ENCODE results near the gene MYO16. TPM values are rescaled to one million over a fixed set of nuclear protein-coding genes. Genes with fewer than 3 reads are reported as not detected.
A peak's percentile ranks its signal among the peaks of the same experiment; 100 is the strongest.

MYO16 gene
- total RNA-seq, 1 experiment from 2014 or later, result not detected

DNA sequence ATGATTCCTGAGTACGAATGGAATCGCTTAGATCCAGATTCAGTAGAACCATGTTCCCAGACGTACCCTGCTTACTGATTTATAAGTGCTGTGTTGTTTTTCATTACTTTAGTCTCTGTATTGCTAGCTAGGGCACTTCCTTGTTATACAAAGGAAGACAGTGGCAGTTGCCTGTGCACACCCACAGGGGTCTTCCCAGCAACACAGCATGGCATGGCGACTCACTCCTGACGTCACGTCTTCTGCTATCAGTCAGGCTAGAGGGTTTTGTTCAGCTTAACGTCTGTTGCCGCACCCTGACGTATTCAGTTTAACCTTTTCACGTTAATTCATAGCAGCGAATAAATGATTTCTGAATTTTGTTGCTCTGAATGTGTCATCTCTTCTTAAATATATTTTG is 295.1 kb downstream of the MYO16 start:
- H3K4ac ChIP-seq (ENCODE audit: low read depth, low read length), result no peak overlapping the region
- no peak overlapping the region for H4K5ac ChIP-seq (ENCODE audit: insufficient read length, low read depth, low read length)
- no CpG with 5 or more reads among the region's 11 CpGs for WGBS (ENCODE audit: extremely low coverage, insufficient read length, low lambda C conversion rate)
- no peaks in the 10 kb centered on the region for H3K23me2 ChIP-seq (ENCODE audit: insufficient read length, low read depth, low read length, poor library complexity, severe bottlenecking)
- TF ChIP-seq, protein P1, sequence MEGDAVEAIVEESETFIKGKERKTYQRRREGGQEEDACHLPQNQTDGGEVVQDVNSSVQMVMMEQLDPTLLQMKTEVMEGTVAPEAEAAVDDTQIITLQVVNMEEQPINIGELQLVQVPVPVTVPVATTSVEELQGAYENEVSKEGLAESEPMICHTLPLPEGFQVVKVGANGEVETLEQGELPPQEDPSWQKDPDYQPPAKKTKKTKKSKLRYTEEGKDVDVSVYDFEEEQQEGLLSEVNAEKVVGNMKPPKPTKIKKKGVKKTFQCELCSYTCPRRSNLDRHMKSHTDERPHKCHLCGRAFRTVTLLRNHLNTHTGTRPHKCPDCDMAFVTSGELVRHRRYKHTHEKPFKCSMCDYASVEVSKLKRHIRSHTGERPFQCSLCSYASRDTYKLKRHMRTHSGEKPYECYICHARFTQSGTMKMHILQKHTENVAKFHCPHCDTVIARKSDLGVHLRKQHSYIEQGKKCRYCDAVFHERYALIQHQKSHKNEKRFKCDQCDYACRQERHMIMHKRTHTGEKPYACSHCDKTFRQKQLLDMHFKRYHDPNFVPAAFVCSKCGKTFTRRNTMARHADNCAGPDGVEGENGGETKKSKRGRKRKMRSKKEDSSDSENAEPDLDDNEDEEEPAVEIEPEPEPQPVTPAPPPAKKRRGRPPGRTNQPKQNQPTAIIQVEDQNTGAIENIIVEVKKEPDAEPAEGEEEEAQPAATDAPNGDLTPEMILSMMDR (conservative IDR thresholded peaks at IDR 0.05), result no peak; the same call in 2 of the 3 replicates
- DNase-seq, result no peak
- H2BK15ac ChIP-seq (ENCODE audit: low read depth, low read length), result no peak overlapping the region
- no peak overlapping the region for H2AK5ac ChIP-seq (ENCODE audit: insufficient read length, low read length)
- H2BK20ac ChIP-seq (ENCODE audit: low read depth, low read length, poor library complexity, severe bottlenecking), result no peak overlapping the region
- H3K23ac ChIP-seq (ENCODE audit: insufficient read length, low read depth, low read length), result no peak overlapping the region
- H2AFZ ChIP-seq (ENCODE audit: low read length), result no peak overlapping the region
- no peaks in the 10 kb centered on the region for H4K20me1 ChIP-seq (ENCODE audit: control insufficient read depth, insufficient read depth, insufficient read length)
- no peak overlapping the region for H3K4me2 ChIP-seq (ENCODE audit: insufficient read depth, insufficient read length, low read length)
- H3K27me3 ChIP-seq (ENCODE audit: insufficient read depth, low read length), result no peaks in the 10 kb centered on the region
- H3K4me1 ChIP-seq (ENCODE audit: insufficient read depth, low read length), result no peaks in the 10 kb centered on the region
- H3K14ac ChIP-seq (ENCODE audit: insufficient read depth, low read length), result no peak overlapping the region
- H3K79me1 ChIP-seq (ENCODE audit: insufficient read depth, low read depth, low read length, poor library complexity, severe bottlenecking), result no peaks in the 10 kb centered on the region
- Mint-ChIP-seq H3K4me3 (no peak overlapping the region), H3K27ac (peak overlapping the region in 1 of 3 experiments; percentile 48; a peak in 1 of 7 replicates), H3K9me3 (no peaks in the 10 kb centered on the region), H3K27me3 (ENCODE audit: low read depth) (no peaks in the 10 kb centered on the region), H3K4me1 (peaks cover 0 to 10% of the 10 kb centered on the region in 2 experiments; a peak in 2 of 4 replicates), H3K36me3 (ENCODE audit: insufficient read depth in 1 of 3, low read depth in 3 of 3) (no peaks in the 10 kb centered on the region; a peak in 1 of 7 replicates)
- no peak overlapping the region for H3T11ph ChIP-seq (ENCODE audit: low read length)
- no peak overlapping the region for H3K27ac ChIP-seq (ENCODE audit: insufficient read length, low read depth, low read length)
- H3K56ac ChIP-seq (ENCODE audit: insufficient read length, low read depth, low read length), result no peak overlapping the region
- no peaks in the 10 kb centered on the region for H3K9me3 ChIP-seq (ENCODE audit: control insufficient read depth, low read depth, low read length)
- H3K9ac ChIP-seq (ENCODE audit: extremely low read depth, insufficient read length, low read length), result no peak overlapping the region
- no peak overlapping the region for H4K8ac ChIP-seq (replicated peaks; ENCODE audit: insufficient read length, low read depth, low read length)
- no peaks in the 10 kb centered on the region for H3K79me2 ChIP-seq (ENCODE audit: insufficient read depth, low read length)
- no peak overlapping the region for H3K18ac ChIP-seq (ENCODE audit: insufficient read length, low read depth, low read length)
- no peak overlapping the region for H2BK5ac ChIP-seq (ENCODE audit: insufficient read length, low read length)
- H4K91ac ChIP-seq (ENCODE audit: insufficient read length, low read depth, low read length), result no peak overlapping the region
- H2BK12ac ChIP-seq (ENCODE audit: insufficient read length, low read depth, low read length), result no peak overlapping the region
- H2BK120ac ChIP-seq (ENCODE audit: low read depth, low read length, poor library complexity, severe bottlenecking), result no peak overlapping the region
